ENCODE measurements around the gene TSHZ3.

The TSHZ3 gene

GRCh38 chr19:31260171-31260933, 88.9 kb downstream of the TSHZ3 start:
- DNase-seq, result no peak

GRCh38 chr19:31258211-31259052, 90.8 kb downstream of the TSHZ3 start:
- no peak for DNase-seq

GRCh38 chr19:31257426-31258130, 91.7 kb downstream of the TSHZ3 start:
- no peak for DNase-seq

GRCh38 chr19:31257025-31257424, 92.2 kb downstream of the TSHZ3 start:
- no peak for DNase-seq

- DNase-seq, result no peak
Measured at GRCh38 chr19:31256593-31256960, 92.7 kb downstream of the TSHZ3 start.

GRCh38 chr19:31255831-31256592, 93.2 kb downstream of the TSHZ3 start:
- DNase-seq, result no peak

GRCh38 chr19:31255174-31255799, 93.9 kb downstream of the TSHZ3 start:
- no peak for DNase-seq

- DNase-seq, result no peak
Measured at GRCh38 chr19:31254611-31255010, 94.6 kb downstream of the TSHZ3 start.

GRCh38 chr19:31254180-31254551, 95.1 kb downstream of the TSHZ3 start:
- no peak for DNase-seq

- DNase-seq, result no peak
Measured at GRCh38 chr19:31253526-31254179, 95.6 kb downstream of the TSHZ3 start.

GRCh38 chr19:31252441-31252840, 96.8 kb downstream of the TSHZ3 start:
- DNase-seq, result no peak

- DNase-seq, result no peak
Measured at GRCh38 chr19:31249217-31249616, 100.0 kb downstream of the TSHZ3 start.

GRCh38 chr19:31235806-31236205, 113.4 kb downstream of the TSHZ3 start:
- no peak for DNase-seq

GRCh38 chr19:31233295-31233800, 115.9 kb downstream of the TSHZ3 start:
- DNase-seq, result no peak

- DNase-seq, result no peak
Measured at GRCh38 chr19:31232871-31233270, 116.4 kb downstream of the TSHZ3 start.

- no peak for DNase-seq
Measured at GRCh38 chr19:31232180-31232579, 117.1 kb downstream of the TSHZ3 start.

- DNase-seq, result no peak
Measured at GRCh38 chr19:31231237-31231636, 118.0 kb downstream of the TSHZ3 start.

- DNase-seq, result no peak
Measured at GRCh38 chr19:31226151-31226935, 122.9 kb downstream of the TSHZ3 start.

All from CD4-positive, alpha-beta T cell treated with Interleukin-4 for 1 hour (primary cell).